PC-3 (cell line): ENCODE measurements around the gene PRAMEF12. TPM values are rescaled to one million over a fixed set of nuclear protein-coding genes. Genes with fewer than 3 reads are reported as not detected.

ENCODE experiments used
- ATAC-seq: fragments of 200-7000 bp; cut with Tn5 transposase; 2 replicates; pipeline ENCODE4 v1.9.1; 2020; ENCODE audit warnings: mild to moderate bottlenecking, moderate library complexity
- BruUV-seq: library from RNA; stranded (reverse); fragments of 400-500 nt; replicated peaks from 2 replicates; lab custom pipeline; 2021; lab: Mats Ljungman, UMichigan
- CTCF ChIA-PET: fragments of 300-600 bp; sonication (Branson Sonifier 250); formaldehyde crosslinking; loops from one replicate; lab custom pipeline; 2022; ENCODE audit warnings: antibody characterized with exemption; lab: Charles Lee
- POLR2A ChIA-PET: fragments of 300-600 bp; sonication (Branson Sonifier 250); formaldehyde crosslinking; loops from one replicate; lab custom pipeline; 2022; ENCODE audit warnings: antibody characterized with exemption; ENCODE audit not compliant: unreplicated experiment; lab: Charles Lee
- DNase-seq: peaks from one replicate; pipeline ENCODE4 v3.0.0-alpha.2; 2015
- H2AFZ ChIP-seq: fragments of 300-600 bp; sonication (generic); 2 replicates; pipeline ENCODE4 v1.6.0; 2016; ENCODE audit warnings: antibody characterized with exemption, low read length
- H3F3A ChIP-seq: fragments of 300-600 bp; sonication (generic); one replicate; pipeline ENCODE4 v1.6.0; 2017; ENCODE audit warnings: antibody characterized with exemption, low read length, control low read depth, mild to moderate bottlenecking; ENCODE audit not compliant: unreplicated experiment
- H3K27ac ChIP-seq: fragments of 300-600 bp; sonication (generic); 2 replicates; pipeline ENCODE4 v1.5.1; 2016; ENCODE audit warnings: mild to moderate bottlenecking, low read length
- H3K27me3 ChIP-seq: fragments of 300-600 bp; sonication (generic); 2 replicates; pipeline ENCODE4 v1.6.1; 2016; ENCODE audit warnings: low read length, mixed read lengths
- H3K36me3 ChIP-seq: fragments of 300-600 bp; sonication (generic); 2 replicates; pipeline ENCODE4 v1.6.1; 2016; ENCODE audit warnings: low read depth, mixed run types, low read length, mixed read lengths
- H3K4me1 ChIP-seq: fragments of 300-600 bp; sonication (generic); 2 replicates; pipeline ENCODE4 v1.5.1; 2016; ENCODE audit warnings: low read length; ENCODE audit not compliant: insufficient read depth
- H3K4me2 ChIP-seq: fragments of 300-600 bp; sonication (generic); 2 replicates; pipeline ENCODE4 v1.6.0; 2016; ENCODE audit warnings: low read length
- H3K4me3 ChIP-seq: fragments of 300-600 bp; sonication (generic); 2 replicates; pipeline ENCODE4 v1.5.1; 2016; ENCODE audit warnings: mild to moderate bottlenecking, low read length, mixed read lengths
- H3K79me2 ChIP-seq: fragments of 300-600 bp; sonication (generic); 2 replicates; pipeline ENCODE4 v1.6.1; 2017; ENCODE audit warnings: low read length, mixed read lengths
- H3K9ac ChIP-seq: fragments of 300-600 bp; sonication (generic); 2 replicates; pipeline ENCODE4 v1.6.0; 2016; ENCODE audit warnings: mild to moderate bottlenecking, low read length
- H3K9me2 ChIP-seq: fragments of 300-600 bp; sonication (generic); replicated peaks from 2 replicates; pipeline ENCODE4 v1.6.1; 2016; ENCODE audit warnings: mixed run types, low read length, mixed read lengths
- H3K9me3 ChIP-seq: fragments of 300-600 bp; sonication (generic); 2 replicates; pipeline ENCODE4 v1.6.1; 2016; ENCODE audit warnings: low read length, mixed read lengths
- H4K20me1 ChIP-seq: fragments of 300-600 bp; sonication (generic); 2 replicates; pipeline ENCODE4 v1.6.1; 2016; ENCODE audit warnings: low read length, mixed read lengths
- CTCF ChIP-seq: fragments of 300-600 bp; sonication (generic); conservative IDR thresholded peaks from 2 replicates; pipeline ENCODE4 v1.5.1; 2017; ENCODE audit warnings: antibody characterized with exemption, low read depth, mild to moderate bottlenecking, low read length
- EZH2 ChIP-seq: fragments of 300-600 bp; sonication (generic); IDR thresholded peaks from one replicate; pipeline ENCODE4 v1.6.1; 2017; ENCODE audit warnings: antibody characterized with exemption, mild to moderate bottlenecking, low read length; ENCODE audit not compliant: unreplicated experiment
- EZH2phosphoT487 ChIP-seq: fragments of 300-600 bp; sonication (generic); IDR thresholded peaks from 2 replicates; pipeline ENCODE4 v1.6.1; 2018; ENCODE audit warnings: mild to moderate bottlenecking, antibody characterized with exemption, low read length, borderline replicate concordance
- intact Hi-C: fragments of 100-400 bp; cut with micrococcal nuclease; formaldehyde crosslinking; loops from 2 replicates; pipeline ENCODE4 v1.9.0; 2023
- total RNA-seq: library from RNA; depleted of rRNA; stranded (reverse); fragments of >200 nt; gene quantifications from 2 replicates; pipeline ENCODE4 v1.2.3, GENCODE V29; 2014

Gene PRAMEF12
- total RNA-seq, 1 experiment from 2014 or later: not detected

- no peaks in the 10 kb centered on the region for H3K79me2 ChIP-seq
- intact Hi-C loops: no loop called here
- no peak for ATAC-seq
- TF ChIP-seq EZH2 (no peak), CTCF (no peak), EZH2phosphoT487 (no peak)
- ChIA-PET CTCF (no interaction called here), POLR2A (no interaction called here)
- H3K9me3 ChIP-seq: 0 out of 2 replicates have a peak, but pooled peaks cover 5% of the 10 kb centered on the region
- H2AFZ ChIP-seq: no peak overlapping the region
- H3K27ac ChIP-seq: no peak overlapping the region
- no peaks in the 10 kb centered on the region for H3K9me2 ChIP-seq
- H3F3A ChIP-seq: no peaks in the 10 kb centered on the region
- no peak for DNase-seq
- peaks cover 43% of the 10 kb centered on the region for H3K27me3 ChIP-seq
- H3K36me3 ChIP-seq: no peaks in the 10 kb centered on the region
- H3K4me3 ChIP-seq: no peak overlapping the region
- H4K20me1 ChIP-seq: no peaks in the 10 kb centered on the region
- H3K4me1 ChIP-seq: no peaks in the 10 kb centered on the region
- no peak overlapping the region for H3K4me2 ChIP-seq
- H3K9ac ChIP-seq: no peak overlapping the region
- BruUV-seq: no TSS peak
These were observed 24.7 kb upstream of the PRAMEF12 start for GRCh38 chr1:12748778-12749355.

- no peak overlapping the region for H3K4me2 ChIP-seq
- no peak overlapping the region for H2AFZ ChIP-seq
- no peak overlapping the region for H3K4me3 ChIP-seq
- no peaks in the 10 kb centered on the region for H3K4me1 ChIP-seq
- H3K27ac ChIP-seq: no peak overlapping the region
- no peaks in the 10 kb centered on the region for H3K9me2 ChIP-seq
- no peak for DNase-seq
- no peak overlapping the region for H3K9ac ChIP-seq
- peaks cover 86% of the 10 kb centered on the region for H3K27me3 ChIP-seq
- no TSS peak for BruUV-seq
- H4K20me1 ChIP-seq: no peaks in the 10 kb centered on the region
- TF ChIP-seq EZH2: no peak
- no peak for TF ChIP-seq EZH2phosphoT487
- no peak for TF ChIP-seq CTCF
- no peaks in the 10 kb centered on the region for H3K79me2 ChIP-seq
- intact Hi-C loops: no loop called here
- CTCF ChIA-PET: no interaction called here
- no peaks in the 10 kb centered on the region for H3K9me3 ChIP-seq
- ATAC-seq: no peak
- H3K36me3 ChIP-seq: no peaks in the 10 kb centered on the region
- no peaks in the 10 kb centered on the region for H3F3A ChIP-seq
- POLR2A ChIA-PET: no interaction called here
These were observed 18.8 kb upstream of the PRAMEF12 start for GRCh38 chr1:12754738-12755137.

- Histone ChIP-seq H3K27ac (no peak overlapping the region), H2AFZ (no peak overlapping the region), H3K4me2 (no peak overlapping the region), H3K79me2 (no peaks in the 10 kb centered on the region), H3K4me1 (no peaks in the 10 kb centered on the region), H3K9ac (no peak overlapping the region), H3K36me3 (no peaks in the 10 kb centered on the region), H3K27me3 (peaks cover 85% of the 10 kb centered on the region), H4K20me1 (no peaks in the 10 kb centered on the region), H3F3A (no peaks in the 10 kb centered on the region), H3K9me2 (no peaks in the 10 kb centered on the region), H3K9me3 (no peaks in the 10 kb centered on the region), H3K4me3 (no peak overlapping the region)
- ChIA-PET POLR2A (no interaction called here), CTCF (no interaction called here)
- no peak for TF ChIP-seq EZH2phosphoT487
- TF ChIP-seq CTCF: no peak
- no peak for TF ChIP-seq EZH2
- intact Hi-C loops: no loop called here
- BruUV-seq: no TSS peak
- DNase-seq (no peak), ATAC-seq (no peak)
These were observed 17.3 kb upstream of the PRAMEF12 start for GRCh38 chr1:12756273-12756672.
